Measurements from ENCODE around the gene BDP1.
"Not testable (repeated sequence)": the region's sequence is repeated elsewhere in the genome, so short reads cannot be mapped to it uniquely, and the experiment has no call there.

BDP1 gene

GRCh38 chr5:71432410-71432809 is 23.0 kb upstream of the BDP1 start:
- not testable (repeated sequence) for H2AFZ ChIP-seq (ENCODE audit: low read depth, low read length); ATAC-seq (ENCODE audit: insufficient read depth, low read depth); H3K27me3 ChIP-seq (ENCODE audit: insufficient read depth, low read length, poor library complexity); H3K27ac ChIP-seq (ENCODE audit: low read length); H3K4me3 ChIP-seq (ENCODE audit: low read depth in 1 of 2, low read length in 2 of 2); H3K9me3 ChIP-seq (ENCODE audit: insufficient read depth, low read length, severe bottlenecking); H3K9ac ChIP-seq (ENCODE audit: low read depth, low read length); H3K4me2 ChIP-seq (ENCODE audit: insufficient read depth, low read length); H4K20me1 ChIP-seq (ENCODE audit: insufficient read depth, low read length); DNase-seq; H3K79me2 ChIP-seq (ENCODE audit: insufficient read depth, low read length); H3K36me3 ChIP-seq (ENCODE audit: insufficient read depth, low read length); H3K4me1 ChIP-seq (ENCODE audit: insufficient read depth, low read length)

GRCh38 chr5:71434825-71435224 is 20.6 kb upstream of the BDP1 start:
- not testable (repeated sequence) for H3K36me3 ChIP-seq (ENCODE audit: insufficient read depth, low read length); H3K4me2 ChIP-seq (ENCODE audit: insufficient read depth, low read length); H3K4me3 ChIP-seq (ENCODE audit: low read depth in 1 of 2, low read length in 2 of 2); ATAC-seq (ENCODE audit: insufficient read depth, low read depth); H3K4me1 ChIP-seq (ENCODE audit: insufficient read depth, low read length); H3K79me2 ChIP-seq (ENCODE audit: insufficient read depth, low read length); H3K27ac ChIP-seq (ENCODE audit: low read length); H3K9me3 ChIP-seq (ENCODE audit: insufficient read depth, low read length, severe bottlenecking); H2AFZ ChIP-seq (ENCODE audit: low read depth, low read length); H4K20me1 ChIP-seq (ENCODE audit: insufficient read depth, low read length); H3K9ac ChIP-seq (ENCODE audit: low read depth, low read length); DNase-seq; H3K27me3 ChIP-seq (ENCODE audit: insufficient read depth, low read length, poor library complexity)

GRCh38 chr5:71441564-71441963 is 13.9 kb upstream of the BDP1 start:
- H3K79me2 ChIP-seq (ENCODE audit: insufficient read depth, low read length); H3K4me3 ChIP-seq (ENCODE audit: low read depth in 1 of 2, low read length in 2 of 2); H3K27me3 ChIP-seq (ENCODE audit: insufficient read depth, low read length, poor library complexity); H3K4me1 ChIP-seq (ENCODE audit: insufficient read depth, low read length); ATAC-seq (ENCODE audit: insufficient read depth, low read depth); H3K27ac ChIP-seq (ENCODE audit: low read length); H3K4me2 ChIP-seq (ENCODE audit: insufficient read depth, low read length); DNase-seq; H2AFZ ChIP-seq (ENCODE audit: low read depth, low read length); H4K20me1 ChIP-seq (ENCODE audit: insufficient read depth, low read length); H3K36me3 ChIP-seq (ENCODE audit: insufficient read depth, low read length); H3K9me3 ChIP-seq (ENCODE audit: insufficient read depth, low read length, severe bottlenecking); H3K9ac ChIP-seq (ENCODE audit: low read depth, low read length): not testable (repeated sequence)

- not testable (repeated sequence) for H4K20me1 ChIP-seq (ENCODE audit: insufficient read depth, low read length); H3K27me3 ChIP-seq (ENCODE audit: insufficient read depth, low read length, poor library complexity); H3K9me3 ChIP-seq (ENCODE audit: insufficient read depth, low read length, severe bottlenecking); H3K27ac ChIP-seq (ENCODE audit: low read length); H3K4me2 ChIP-seq (ENCODE audit: insufficient read depth, low read length); DNase-seq; H3K4me3 ChIP-seq (ENCODE audit: low read depth in 1 of 2, low read length in 2 of 2); H3K79me2 ChIP-seq (ENCODE audit: insufficient read depth, low read length); H3K9ac ChIP-seq (ENCODE audit: low read depth, low read length); H3K36me3 ChIP-seq (ENCODE audit: insufficient read depth, low read length); ATAC-seq (ENCODE audit: insufficient read depth, low read depth); H3K4me1 ChIP-seq (ENCODE audit: insufficient read depth, low read length); H2AFZ ChIP-seq (ENCODE audit: low read depth, low read length)
These were observed 11.6 kb upstream of the BDP1 start for GRCh38 chr5:71443891-71444290.

GRCh38 chr5:71445015-71445414 is 10.4 kb upstream of the BDP1 start:
- H3K27ac ChIP-seq (ENCODE audit: low read length); H3K4me2 ChIP-seq (ENCODE audit: insufficient read depth, low read length); H3K9me3 ChIP-seq (ENCODE audit: insufficient read depth, low read length, severe bottlenecking); ATAC-seq (ENCODE audit: insufficient read depth, low read depth); H3K4me3 ChIP-seq (ENCODE audit: low read depth in 1 of 2, low read length in 2 of 2); H3K4me1 ChIP-seq (ENCODE audit: insufficient read depth, low read length); DNase-seq; H3K79me2 ChIP-seq (ENCODE audit: insufficient read depth, low read length); H3K27me3 ChIP-seq (ENCODE audit: insufficient read depth, low read length, poor library complexity); H3K36me3 ChIP-seq (ENCODE audit: insufficient read depth, low read length); H2AFZ ChIP-seq (ENCODE audit: low read depth, low read length); H3K9ac ChIP-seq (ENCODE audit: low read depth, low read length); H4K20me1 ChIP-seq (ENCODE audit: insufficient read depth, low read length): not testable (repeated sequence)

- not testable (repeated sequence) for H2AFZ ChIP-seq (ENCODE audit: low read depth, low read length); H3K9me3 ChIP-seq (ENCODE audit: insufficient read depth, low read length, severe bottlenecking); H4K20me1 ChIP-seq (ENCODE audit: insufficient read depth, low read length); H3K4me1 ChIP-seq (ENCODE audit: insufficient read depth, low read length); H3K9ac ChIP-seq (ENCODE audit: low read depth, low read length); DNase-seq; H3K27ac ChIP-seq (ENCODE audit: low read length); H3K27me3 ChIP-seq (ENCODE audit: insufficient read depth, low read length, poor library complexity); H3K4me2 ChIP-seq (ENCODE audit: insufficient read depth, low read length); ATAC-seq (ENCODE audit: insufficient read depth, low read depth); H3K36me3 ChIP-seq (ENCODE audit: insufficient read depth, low read length); H3K4me3 ChIP-seq (ENCODE audit: low read depth in 1 of 2, low read length in 2 of 2); H3K79me2 ChIP-seq (ENCODE audit: insufficient read depth, low read length)
These were observed 9.8 kb upstream of the BDP1 start for GRCh38 chr5:71445523-71446152.

GRCh38 chr5:71446540-71447216 is 8.8 kb upstream of the BDP1 start:
- not testable (repeated sequence) for H3K79me2 ChIP-seq (ENCODE audit: insufficient read depth, low read length); ATAC-seq (ENCODE audit: insufficient read depth, low read depth); DNase-seq; H2AFZ ChIP-seq (ENCODE audit: low read depth, low read length); H3K36me3 ChIP-seq (ENCODE audit: insufficient read depth, low read length); H3K9me3 ChIP-seq (ENCODE audit: insufficient read depth, low read length, severe bottlenecking); H3K4me2 ChIP-seq (ENCODE audit: insufficient read depth, low read length); H3K9ac ChIP-seq (ENCODE audit: low read depth, low read length); H4K20me1 ChIP-seq (ENCODE audit: insufficient read depth, low read length); H3K4me3 ChIP-seq (ENCODE audit: low read depth in 1 of 2, low read length in 2 of 2); H3K27ac ChIP-seq (ENCODE audit: low read length); H3K4me1 ChIP-seq (ENCODE audit: insufficient read depth, low read length); H3K27me3 ChIP-seq (ENCODE audit: insufficient read depth, low read length, poor library complexity)
